Chondrocyte (in vitro differentiated cells): Measurements from ENCODE around the gene CEP164. TPM values are rescaled to one million over a fixed set of nuclear protein-coding genes. Genes with fewer than 3 reads are reported as not detected.

Source experiments
- DNase-seq: peaks from one replicate; pipeline ENCODE4 v3.0.0; 2021; ENCODE audit warnings: mixed read lengths, low spot score
- H3K27ac Mint-ChIP-seq: one replicate; pipeline ENCODE4 v1.8.0; 2021; ENCODE audit warnings: mild to moderate bottlenecking, moderate library complexity, mixed read lengths; ENCODE audit not compliant: unreplicated experiment
- H3K27me3 Mint-ChIP-seq: 2 replicates; pipeline ENCODE4 v1.8.0; 2021; ENCODE audit warnings: low read depth, mixed read lengths
- H3K36me3 Mint-ChIP-seq: 2 replicates; pipeline ENCODE4 v1.8.0; 2021; ENCODE audit warnings: low read depth, mixed read lengths
- H3K4me1 Mint-ChIP-seq: 2 replicates; pipeline ENCODE4 v1.8.0; 2021; ENCODE audit warnings: low read depth, mild to moderate bottlenecking, mixed read lengths
- H3K4me3 Mint-ChIP-seq: one replicate; pipeline ENCODE4 v1.8.0; 2021; ENCODE audit warnings: mild to moderate bottlenecking, moderate library complexity, mixed read lengths; ENCODE audit not compliant: unreplicated experiment
- H3K9me3 Mint-ChIP-seq: 2 replicates; pipeline ENCODE4 v1.8.0; 2021; ENCODE audit warnings: low read depth, mixed read lengths
- total RNA-seq: library from RNA; stranded (reverse); gene quantifications from 3 replicates; pipeline ENCODE4 v1.2.1, GENCODE V29; 2021
- TF ChIP-seq, protein P1 (sequence below): fragments of 200-600 bp; sonication (generic); IDR thresholded peaks from 2 replicates; pipeline ENCODE4 v1.5.0; 2021; ENCODE audit warnings: antibody characterized with exemption, mild to moderate bottlenecking, moderate library complexity

CEP164 gene
- total RNA-seq, 1 donor from 2014 or later = 29.2 TPM

- no peak overlapping the region for H3K4me3 Mint-ChIP-seq
- peaks cover 17% of the 10 kb centered on the region for H3K27me3 Mint-ChIP-seq
- H3K9me3 Mint-ChIP-seq = no peaks in the 10 kb centered on the region
- peak; percentile 15 for DNase-seq
- no peaks in the 10 kb centered on the region for H3K4me1 Mint-ChIP-seq
- H3K27ac Mint-ChIP-seq = no peak overlapping the region
- TF ChIP-seq, protein P1, sequence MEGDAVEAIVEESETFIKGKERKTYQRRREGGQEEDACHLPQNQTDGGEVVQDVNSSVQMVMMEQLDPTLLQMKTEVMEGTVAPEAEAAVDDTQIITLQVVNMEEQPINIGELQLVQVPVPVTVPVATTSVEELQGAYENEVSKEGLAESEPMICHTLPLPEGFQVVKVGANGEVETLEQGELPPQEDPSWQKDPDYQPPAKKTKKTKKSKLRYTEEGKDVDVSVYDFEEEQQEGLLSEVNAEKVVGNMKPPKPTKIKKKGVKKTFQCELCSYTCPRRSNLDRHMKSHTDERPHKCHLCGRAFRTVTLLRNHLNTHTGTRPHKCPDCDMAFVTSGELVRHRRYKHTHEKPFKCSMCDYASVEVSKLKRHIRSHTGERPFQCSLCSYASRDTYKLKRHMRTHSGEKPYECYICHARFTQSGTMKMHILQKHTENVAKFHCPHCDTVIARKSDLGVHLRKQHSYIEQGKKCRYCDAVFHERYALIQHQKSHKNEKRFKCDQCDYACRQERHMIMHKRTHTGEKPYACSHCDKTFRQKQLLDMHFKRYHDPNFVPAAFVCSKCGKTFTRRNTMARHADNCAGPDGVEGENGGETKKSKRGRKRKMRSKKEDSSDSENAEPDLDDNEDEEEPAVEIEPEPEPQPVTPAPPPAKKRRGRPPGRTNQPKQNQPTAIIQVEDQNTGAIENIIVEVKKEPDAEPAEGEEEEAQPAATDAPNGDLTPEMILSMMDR = no peak
- no peaks in the 10 kb centered on the region for H3K36me3 Mint-ChIP-seq
These were observed 97.1 kb downstream of the CEP164 start for GRCh38 chr11:117424781-117425180.

- TF ChIP-seq, protein P1 = no peak
- Mint-ChIP-seq H3K4me3 (no peak overlapping the region), H3K27ac (no peak overlapping the region), H3K9me3 (no peaks in the 10 kb centered on the region), H3K36me3 (no peaks in the 10 kb centered on the region), H3K4me1 (no peaks in the 10 kb centered on the region), H3K27me3 (peaks cover 20% of the 10 kb centered on the region)
- no peak for DNase-seq
These were observed 98.1 kb downstream of the CEP164 start for GRCh38 chr11:117425679-117426296.

DNA sequence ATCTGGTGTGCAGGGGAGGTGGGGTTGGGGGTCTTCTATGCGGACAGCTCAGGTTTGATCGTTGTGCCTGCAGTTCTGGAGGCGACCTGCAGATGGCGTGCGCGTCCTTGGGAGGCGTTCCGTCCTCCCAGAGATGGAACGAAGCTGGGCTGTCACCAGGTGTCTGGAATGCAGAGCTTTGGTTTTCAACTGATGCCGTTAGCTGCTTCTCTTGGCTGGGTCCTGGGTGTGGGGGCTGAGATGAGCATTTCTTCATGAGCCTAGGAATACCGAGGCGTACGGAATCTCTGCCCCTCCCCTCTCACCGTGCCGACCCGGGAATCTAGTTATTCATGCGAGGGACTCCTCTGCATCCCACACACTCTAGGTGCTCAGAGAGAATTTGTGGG lies 98.6 kb downstream of the CEP164 start:
- Mint-ChIP-seq H3K27ac (no peak overlapping the region), H3K27me3 (peaks cover 24% of the 10 kb centered on the region), H3K9me3 (no peaks in the 10 kb centered on the region), H3K4me1 (no peaks in the 10 kb centered on the region), H3K4me3 (no peak overlapping the region), H3K36me3 (no peaks in the 10 kb centered on the region)
- DNase-seq = peak; percentile 71
- TF ChIP-seq, protein P1 = peak; percentile 93

- DNase-seq = no peak
- TF ChIP-seq, protein P1 = no peak
- H3K27ac Mint-ChIP-seq = no peak overlapping the region
- H3K27me3 Mint-ChIP-seq = peaks cover 26% of the 10 kb centered on the region
- H3K4me3 Mint-ChIP-seq = no peak overlapping the region
- H3K4me1 Mint-ChIP-seq = no peaks in the 10 kb centered on the region
- no peaks in the 10 kb centered on the region for H3K9me3 Mint-ChIP-seq
- no peaks in the 10 kb centered on the region for H3K36me3 Mint-ChIP-seq
These were observed 99.3 kb downstream of the CEP164 start for GRCh38 chr11:117426941-117427340.

DNA sequence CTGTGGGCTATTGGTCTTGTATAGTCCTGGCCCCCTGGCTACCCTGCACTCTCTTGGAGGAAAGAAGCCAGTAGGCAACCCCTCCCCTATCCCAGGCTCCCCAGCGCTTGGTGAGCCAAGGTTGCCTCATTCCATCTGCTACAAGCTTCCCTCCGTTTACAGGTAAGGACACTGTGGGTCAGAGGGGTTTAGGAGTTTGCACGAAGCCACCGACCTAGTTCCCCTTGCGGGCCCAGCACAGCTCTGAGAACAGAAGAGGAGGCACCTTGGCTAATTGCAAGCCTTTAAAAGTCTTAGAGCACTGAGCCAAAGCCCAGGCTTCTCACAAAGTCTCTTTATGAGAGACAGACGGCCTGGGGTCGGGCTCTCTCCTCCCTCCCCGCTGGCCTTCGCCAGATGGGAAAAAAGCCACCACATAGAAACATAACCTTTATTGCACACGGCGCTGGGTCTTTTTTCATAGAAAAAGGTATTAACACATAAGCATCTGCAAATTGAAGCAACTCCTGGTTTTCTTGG lies 99.8 kb downstream of the CEP164 start:
- TF ChIP-seq, protein P1 = no peak
- H3K9me3 Mint-ChIP-seq = no peaks in the 10 kb centered on the region
- no peaks in the 10 kb centered on the region for H3K36me3 Mint-ChIP-seq
- H3K4me3 Mint-ChIP-seq = no peak overlapping the region
- H3K4me1 Mint-ChIP-seq = no peaks in the 10 kb centered on the region
- H3K27ac Mint-ChIP-seq = no peak overlapping the region
- peak; percentile 50 for DNase-seq
- peaks cover 27% of the 10 kb centered on the region for H3K27me3 Mint-ChIP-seq
